Epithelial cell of proximal tubule (primary cell): Measurements from ENCODE around the gene NXPH3. TPM values are rescaled to one million over a fixed set of nuclear protein-coding genes. Genes with fewer than 3 reads are reported as not detected.
"Not testable (repeated sequence)": the region's sequence is repeated elsewhere in the genome, so short reads cannot be mapped to it uniquely, and the experiment has no call there.

Experiments used
- DNase-seq: peaks from one replicate; pipeline ENCODE4 v3.0.0-alpha.2; 2011; ENCODE audit warnings: low read depth
- H3K4me3 ChIP-seq: 2 replicates; pipeline ENCODE4 v1.5.1; 2011; ENCODE audit warnings: low read depth, mild to moderate bottlenecking, low read length
- CTCF ChIP-seq: conservative IDR thresholded peaks from 2 replicates; pipeline ENCODE4 v1.5.1; 2012; ENCODE audit warnings: low read depth, mild to moderate bottlenecking, low read length
- total RNA-seq: library from RNA; depleted of rRNA; stranded (reverse); fragments of >200 nt; gene quantifications from 2 replicates; pipeline ENCODE4 v1.2.3, GENCODE V29; 2015

NXPH3 gene
- total RNA-seq, 1 donor from 2014 or later = 0.69 TPM

GRCh38 chr17:49567104-49567521, 8.6 kb upstream of the NXPH3 start:
- no peak for TF ChIP-seq CTCF
- H3K4me3 ChIP-seq = no peak overlapping the region
- DNase-seq = no peak

GRCh38 chr17:49567871-49568694, 7.6 kb upstream of the NXPH3 start:
- H3K4me3 ChIP-seq = peak overlapping the region; percentile 52
- no peak for DNase-seq
- TF ChIP-seq CTCF = peak; percentile 89

- DNase-seq, H3K4me3 ChIP-seq: not testable (repeated sequence)
These were observed 7.0 kb upstream of the NXPH3 start for GRCh38 chr17:49568695-49569047.

GRCh38 chr17:49570540-49571242, 5.0 kb upstream of the NXPH3 start:
- no peak for TF ChIP-seq CTCF
- DNase-seq = no peak
- H3K4me3 ChIP-seq = no peak overlapping the region

GRCh38 chr17:49571283-49571682, 4.4 kb upstream of the NXPH3 start:
- TF ChIP-seq CTCF = no peak
- no peak overlapping the region for H3K4me3 ChIP-seq
- DNase-seq = no peak

GRCh38 chr17:49571764-49572163, 3.9 kb upstream of the NXPH3 start:
- no peak for DNase-seq
- H3K4me3 ChIP-seq = no peak overlapping the region
- no peak for TF ChIP-seq CTCF

- TF ChIP-seq CTCF = no peak
- H3K4me3 ChIP-seq = no peak overlapping the region
- no peak for DNase-seq
These were observed 3.4 kb upstream of the NXPH3 start for GRCh38 chr17:49572226-49572625.
